Measurements from ENCODE around the gene MYO7A.

MYO7A gene

GRCh38 chr11:77187776-77188632 lies 60.0 kb downstream of the MYO7A start:
- peak; percentile 74 for DNase-seq

DNA sequence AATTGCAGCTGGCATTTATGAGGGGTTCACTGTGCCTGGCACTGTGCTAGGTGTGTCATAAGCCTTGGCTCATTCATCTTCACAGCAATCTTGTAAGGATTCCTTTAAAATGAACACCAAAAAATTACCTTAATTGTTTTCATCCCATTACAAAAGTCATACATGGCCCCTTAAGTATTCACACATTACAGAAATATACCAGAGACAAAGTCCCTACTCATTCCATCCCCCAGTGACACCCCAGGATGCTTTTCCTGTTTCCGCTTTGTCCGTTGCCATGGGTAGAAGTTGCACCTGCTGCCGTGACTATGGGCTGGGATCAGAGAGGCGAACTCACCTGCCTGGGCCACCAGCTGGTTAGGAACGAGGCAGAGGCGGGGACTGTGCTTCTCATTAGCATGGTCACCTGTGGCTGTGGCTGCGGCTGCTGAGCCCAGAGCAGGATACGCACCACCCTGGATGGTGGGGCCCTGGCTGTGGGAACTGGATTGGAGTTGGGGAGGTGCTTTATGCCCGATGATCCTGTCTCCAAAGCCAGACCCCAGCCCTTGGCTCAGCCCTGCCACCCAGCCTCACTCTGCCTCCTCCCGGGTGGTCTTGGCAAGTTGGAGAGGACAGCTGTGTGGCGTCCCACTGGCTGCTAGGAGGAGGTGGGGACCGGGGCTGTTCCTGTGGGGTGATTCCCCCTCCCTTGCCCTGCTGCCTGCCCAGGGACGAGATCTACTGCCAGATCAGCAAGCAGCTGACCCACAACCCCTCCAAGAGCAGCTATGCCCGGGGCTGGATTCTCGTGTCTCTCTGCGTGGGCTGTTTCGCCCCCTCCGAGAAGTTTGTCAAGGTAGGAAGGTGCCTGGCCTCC lies 60.8 kb downstream of the MYO7A start:
- no peak for DNase-seq

DNA sequence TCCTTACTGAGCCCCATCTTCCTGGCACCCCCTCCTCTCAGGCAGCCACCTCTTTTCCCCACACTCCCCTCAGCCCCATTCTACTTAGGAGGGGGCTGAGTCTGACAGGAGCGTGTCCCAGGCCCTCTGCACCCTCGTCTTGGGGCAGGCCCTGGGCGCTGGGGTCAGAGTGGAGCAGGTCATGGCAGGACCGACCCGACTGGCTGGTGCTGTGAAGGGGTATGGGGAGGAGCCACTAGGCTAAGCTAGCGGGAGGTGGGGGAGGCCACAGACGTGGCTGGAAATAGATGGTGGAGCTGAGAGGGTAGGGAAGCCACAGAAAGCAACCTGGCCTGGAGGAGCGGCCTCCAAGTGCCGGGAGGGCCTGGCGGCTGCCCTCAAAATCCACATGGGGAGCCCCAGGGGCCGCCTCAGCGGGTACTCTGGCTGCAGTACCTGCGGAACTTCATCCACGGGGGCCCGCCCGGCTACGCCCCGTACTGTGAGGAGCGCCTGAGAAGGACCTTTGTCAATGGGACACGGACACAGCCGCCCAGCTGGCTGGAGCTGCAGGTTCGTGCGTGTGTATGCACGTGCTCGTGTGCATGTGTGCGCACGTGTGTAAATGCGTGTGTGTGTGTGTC lies 61.7 kb downstream of the MYO7A start:
- no peak for DNase-seq

GRCh38 chr11:77190331-77191075 lies 62.5 kb downstream of the MYO7A start:
- DNase-seq: no peak

DNA sequence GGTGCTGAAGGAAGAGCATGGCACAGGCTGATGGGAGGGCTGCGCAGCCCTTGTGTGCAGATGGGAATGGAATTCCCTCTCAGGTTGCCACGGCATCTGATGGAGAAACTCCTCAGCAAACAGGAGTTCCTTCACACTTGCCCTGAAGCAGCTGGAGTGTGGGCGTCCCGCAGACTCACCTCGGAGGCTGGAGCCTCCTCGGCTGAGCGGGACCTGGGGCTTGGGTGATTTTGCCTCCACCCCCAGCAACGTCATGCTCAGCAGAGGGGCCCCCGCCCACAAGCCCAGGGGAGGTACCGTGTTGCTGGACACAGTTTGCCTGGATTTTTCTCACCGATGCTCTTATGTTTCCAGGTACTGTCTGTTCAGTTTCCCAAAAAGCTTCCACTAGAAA lies 63.4 kb downstream of the MYO7A start:
- no peak for DNase-seq

DNA sequence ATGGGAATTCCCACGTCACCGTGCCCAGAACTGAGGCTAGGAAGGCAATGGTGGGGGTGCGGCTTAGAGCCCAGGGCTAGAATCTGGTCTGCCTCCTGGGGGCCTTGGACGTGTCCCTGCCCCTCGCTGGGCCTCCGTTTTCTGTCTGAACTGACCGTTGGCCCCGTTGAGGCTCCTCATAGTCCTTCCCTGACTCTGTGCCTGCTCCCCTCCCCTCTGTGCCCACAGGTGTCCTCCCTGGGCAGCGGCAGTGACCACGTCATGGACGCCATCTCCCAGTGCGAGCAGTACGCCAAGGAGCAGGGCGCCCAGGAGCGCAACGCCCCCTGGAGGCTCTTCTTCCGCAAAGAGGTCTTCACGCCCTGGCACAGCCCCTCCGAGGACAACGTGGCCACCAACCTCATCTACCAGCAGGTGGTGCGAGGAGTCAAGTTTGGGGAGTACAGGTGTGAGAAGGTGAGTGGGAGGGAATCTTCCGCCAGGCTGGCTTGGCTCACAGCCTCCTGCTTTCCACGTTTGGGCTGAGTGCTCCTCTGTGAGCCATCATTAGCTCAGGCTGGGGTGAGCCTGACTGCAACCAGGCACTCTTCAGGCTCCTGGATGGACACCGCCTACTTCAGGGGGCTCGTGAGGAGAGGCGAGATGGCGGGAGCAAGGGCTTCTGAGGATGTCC lies 63.9 kb downstream of the MYO7A start:
- DNase-seq: no peak

GRCh38 chr11:77193167-77193566 lies 65.1 kb downstream of the MYO7A start:
- DNase-seq: no peak

GRCh38 chr11:77193911-77194830 lies 66.1 kb downstream of the MYO7A start:
- DNase-seq: no peak

GRCh38 chr11:77195071-77195755 lies 67.2 kb downstream of the MYO7A start:
- DNase-seq: no peak

DNA sequence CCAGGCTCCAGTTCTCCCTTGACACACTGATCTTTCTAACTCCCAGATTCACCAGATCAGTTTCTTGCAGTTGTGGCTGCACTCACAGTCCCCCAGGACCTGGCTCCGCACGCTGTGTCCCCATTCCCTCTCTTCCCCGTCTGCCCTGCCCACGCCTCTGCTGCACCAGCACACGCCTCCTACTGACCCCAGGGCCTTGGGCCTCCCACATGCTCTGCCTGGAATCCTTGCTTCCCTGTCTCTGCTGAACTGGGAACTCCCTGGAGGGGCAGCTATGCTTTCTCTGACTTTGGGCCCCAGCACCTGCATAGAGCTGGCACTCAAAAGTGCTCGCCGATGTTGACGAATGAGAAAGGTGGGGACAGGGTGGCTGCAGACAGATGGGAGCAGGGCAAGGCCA lies 68.9 kb downstream of the MYO7A start:
- no peak for DNase-seq

DNA sequence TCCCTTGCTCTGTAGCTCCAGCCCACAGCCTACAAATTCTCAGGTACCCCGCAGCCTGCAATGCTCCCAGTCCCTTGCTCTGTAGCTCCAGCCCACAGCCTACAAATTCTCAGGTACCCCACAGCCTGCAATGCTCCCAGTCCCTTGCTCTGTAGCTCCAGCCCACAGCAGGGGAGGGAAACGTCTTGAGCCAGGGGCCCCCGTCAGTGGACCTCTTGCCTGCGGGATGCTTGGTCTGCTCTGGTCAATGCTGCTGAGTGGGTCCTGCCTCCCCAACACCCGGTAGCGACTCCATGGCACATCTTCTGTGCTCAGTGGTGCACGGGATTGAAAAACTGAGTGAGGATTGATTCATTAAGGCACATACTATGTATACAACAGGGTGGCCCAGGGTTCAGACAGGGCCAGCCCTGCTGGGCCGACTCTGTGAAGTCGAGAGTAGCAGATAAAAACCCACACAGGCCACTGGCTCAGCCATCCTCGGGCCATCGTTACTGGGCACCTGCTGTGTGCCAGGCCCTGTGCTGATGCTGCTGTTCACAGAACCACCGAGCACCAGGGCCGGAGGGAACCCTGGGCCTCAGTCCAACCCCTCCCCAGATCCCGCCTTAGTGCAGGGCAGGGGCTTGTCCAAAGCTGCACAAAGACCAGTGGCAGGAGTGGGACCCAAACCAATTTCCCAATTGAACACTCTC lies 69.7 kb downstream of the MYO7A start:
- DNase-seq: no peak

- no peak for DNase-seq
Observed at GRCh38 chr11:77198440-77198849, 70.4 kb downstream of the MYO7A start.

- no peak for DNase-seq
Observed at GRCh38 chr11:77199137-77199745, 71.2 kb downstream of the MYO7A start.

DNA sequence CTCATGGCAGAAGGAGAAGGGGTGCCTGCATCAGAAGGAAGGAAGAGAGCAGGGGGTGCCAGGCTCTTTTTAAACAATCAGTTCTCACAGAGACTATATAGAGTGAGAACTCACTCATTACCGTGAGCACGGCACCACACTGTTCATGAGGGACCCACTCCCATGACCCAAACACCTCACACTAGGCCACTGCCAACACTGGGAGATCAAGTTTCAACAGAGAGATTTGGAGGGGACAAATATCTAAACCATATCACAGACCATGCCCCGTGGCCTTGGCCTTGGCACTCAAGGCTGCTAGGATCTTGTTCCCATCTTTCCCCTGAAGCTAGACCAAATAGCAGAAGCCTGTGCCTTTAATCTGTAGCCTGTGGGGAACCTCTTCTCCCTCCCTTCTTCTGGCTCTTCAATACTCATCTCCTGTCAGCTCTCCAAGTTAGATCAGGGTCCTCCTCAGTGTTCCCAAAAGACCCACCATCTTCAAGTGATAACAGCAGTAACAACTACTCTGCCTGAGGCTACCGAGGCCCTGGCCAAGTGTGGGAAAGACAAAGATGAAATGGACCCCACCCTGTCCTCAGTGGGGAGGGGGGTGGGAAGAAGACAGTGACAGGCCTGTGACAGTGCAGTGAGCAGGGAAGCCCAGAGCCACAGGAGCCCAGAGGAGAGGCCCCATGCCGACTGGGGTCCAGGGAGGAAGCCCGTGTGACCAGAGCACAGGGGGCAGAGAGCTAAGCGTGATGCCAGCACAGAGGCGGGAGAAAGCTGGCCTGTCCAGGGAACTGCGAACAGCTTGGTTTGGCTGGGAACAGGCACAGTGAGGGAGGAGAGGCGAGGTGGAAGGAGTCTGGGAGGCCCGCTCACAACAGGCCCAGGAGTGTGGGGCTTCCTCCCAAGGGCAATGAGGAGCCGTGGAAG lies 72.6 kb downstream of the MYO7A start:
- DNase-seq: no peak

- DNase-seq: no peak
Observed at GRCh38 chr11:77201370-77201769, 73.3 kb downstream of the MYO7A start.

DNA sequence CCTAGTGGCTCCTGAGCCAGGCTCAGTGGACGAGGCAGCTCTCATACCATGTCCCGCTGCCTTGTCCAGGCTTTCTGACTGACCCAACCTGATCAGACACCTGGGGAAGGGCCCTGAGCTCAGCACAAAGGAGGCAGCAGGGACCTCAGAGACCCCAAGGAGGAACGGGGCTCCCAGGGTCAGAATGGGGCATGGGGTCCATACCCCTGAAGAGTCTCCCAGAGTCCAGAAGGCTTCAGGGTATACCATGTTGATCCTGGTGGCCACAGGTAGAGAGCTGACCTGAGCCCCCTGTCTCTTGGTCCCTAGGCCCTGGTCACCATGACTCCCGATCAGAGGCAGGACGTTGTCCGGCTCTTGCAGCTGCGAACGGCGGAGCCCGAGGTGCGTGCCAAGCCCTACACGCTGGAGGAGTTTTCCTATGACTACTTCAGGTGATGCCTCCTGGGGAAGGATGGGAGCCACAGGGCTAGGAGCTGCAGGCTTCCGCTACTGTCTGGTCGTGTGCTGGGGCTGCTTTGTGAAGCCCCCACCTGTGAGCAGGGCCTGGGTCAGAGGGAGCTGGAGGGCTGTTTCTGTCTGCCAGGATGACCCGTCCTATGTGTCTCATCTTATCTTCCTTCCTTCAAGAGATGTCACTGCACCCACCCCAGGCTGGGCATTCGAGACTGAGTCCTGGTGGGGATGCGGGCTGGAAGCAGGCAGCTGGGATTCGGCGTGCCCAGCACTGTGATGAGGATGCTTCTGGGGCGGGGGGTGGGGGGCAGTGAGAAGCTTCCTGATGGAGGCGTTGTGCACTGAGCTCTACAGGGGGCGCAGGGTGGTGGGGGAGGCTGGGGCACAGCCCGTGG lies 74.2 kb downstream of the MYO7A start:
- no peak for DNase-seq

All from amniotic stem cell (primary cell).